ENCODE data around the gene ZC2HC1C. TPM values are rescaled to one million over a fixed set of nuclear protein-coding genes. Genes with fewer than 3 reads are reported as not detected.
A peak's percentile ranks its signal among the peaks of the same experiment; 100 is the strongest.
"Not testable (repeated sequence)": the region's sequence is repeated elsewhere in the genome, so short reads cannot be mapped to it uniquely, and the experiment has no call there.

Gene ZC2HC1C
- total and polyA plus RNA-seq, 2 donors (not counting 1 experiment from before 2014, with no cell fraction given) = 0.90 to 1.8 TPM

GRCh38 chr14:75126121-75126544 is 56.7 kb downstream of the ZC2HC1C start:
- TF ChIP-seq EZH2 (IDR thresholded peaks at IDR 0.05; ENCODE audit: low read length, missing control alignments) (no peak), CTCF (conservative IDR thresholded peaks at IDR 0.05 in 1 of 2, IDR thresholded peaks at IDR 0.05 in 1 of 2; ENCODE audit: low read depth in 1 of 2, low read length in 2 of 2) (no peak)
- no peaks in the 10 kb centered on the region for H3K36me3 ChIP-seq (ENCODE audit: control insufficient read depth, insufficient read depth, low read length)
- H3K4me1 ChIP-seq (ENCODE audit: control insufficient read depth, extremely low read depth, insufficient read depth, low read length) = peaks cover 4% of the 10 kb centered on the region
- no peaks in the 10 kb centered on the region for H4K20me1 ChIP-seq (ENCODE audit: control insufficient read depth, extremely low read depth, insufficient read depth, low read length)
- DNase-seq (ENCODE audit: low read depth in 2 of 2) = peak; percentile 2 to 3
- H3K27ac ChIP-seq (ENCODE audit: insufficient read depth, low read length) = peak overlapping the region; percentile 88
- peak overlapping the region; percentile 94 for H3K9ac ChIP-seq (ENCODE audit: insufficient read depth, low read length)
- H3K79me2 ChIP-seq (ENCODE audit: control insufficient read depth, insufficient read depth, low read length) = peaks cover 11% of the 10 kb centered on the region
- H3K9me3 ChIP-seq (ENCODE audit: control insufficient read depth, insufficient read depth, low read depth, low read length) = no peaks in the 10 kb centered on the region
- H2AFZ ChIP-seq (ENCODE audit: low read length) = no peak overlapping the region
- H3K4me3 ChIP-seq (replicated peaks in 1 of 4; ENCODE audit: control extremely low read depth in 1 of 4, insufficient read depth in 1 of 4, low read depth in 3 of 4, low read length in 4 of 4) = peak overlapping the region; percentile 66 to 92 (median 76)
- H3K4me2 ChIP-seq (ENCODE audit: extremely low read depth, insufficient read depth, low read length) = peak overlapping the region; percentile 97
- no peaks in the 10 kb centered on the region for H3K27me3 ChIP-seq (ENCODE audit: control insufficient read depth, insufficient read depth, low read length)

- Histone ChIP-seq H3K4me1 (ENCODE audit: control insufficient read depth, extremely low read depth, insufficient read depth, low read length) (peaks cover 4% of the 10 kb centered on the region), H3K4me3 (replicated peaks in 1 of 4; ENCODE audit: control extremely low read depth in 1 of 4, insufficient read depth in 1 of 4, low read depth in 3 of 4, low read length in 4 of 4) (peak within 1 kb of the TSS; percentile 66 to 92 (median 76)), H3K27ac (ENCODE audit: insufficient read depth, low read length) (peak within 1 kb of the TSS; percentile 88), H3K79me2 (ENCODE audit: control insufficient read depth, insufficient read depth, low read length) (peaks cover 11% of the 10 kb centered on the region), H3K4me2 (ENCODE audit: extremely low read depth, insufficient read depth, low read length) (peak within 1 kb of the TSS; percentile 97), H2AFZ (ENCODE audit: low read length) (peak within 1 kb of the TSS; percentile 90), H3K27me3 (ENCODE audit: control insufficient read depth, insufficient read depth, low read length) (no peaks in the 10 kb centered on the region), H4K20me1 (ENCODE audit: control insufficient read depth, extremely low read depth, insufficient read depth, low read length) (no peaks in the 10 kb centered on the region), H3K36me3 (ENCODE audit: control insufficient read depth, insufficient read depth, low read length) (no peaks in the 10 kb centered on the region), H3K9ac (ENCODE audit: insufficient read depth, low read length) (peak within 1 kb of the TSS; percentile 94), H3K9me3 (ENCODE audit: control insufficient read depth, insufficient read depth, low read depth, low read length) (no peaks in the 10 kb centered on the region)
- TF ChIP-seq EZH2 (IDR thresholded peaks at IDR 0.05; ENCODE audit: low read length, missing control alignments) (no peak), CTCF (conservative IDR thresholded peaks at IDR 0.05 in 1 of 2, IDR thresholded peaks at IDR 0.05 in 1 of 2; ENCODE audit: low read depth in 1 of 2, low read length in 2 of 2) (no peak)
- peak; percentile 86 to 89 for DNase-seq (ENCODE audit: low read depth in 2 of 2)
Measured at GRCh38 chr14:75126679-75127473, 57.4 kb downstream of the ZC2HC1C start, which contains the start of gene NEK9. TSS of gene NEK9 (minus strand) at chr14:75127048. CDS start at chr14:75126921, 127 bp downstream.

- not testable (repeated sequence) for DNase-seq (ENCODE audit: low read depth in 2 of 2); H3K9me3 ChIP-seq (ENCODE audit: control insufficient read depth, insufficient read depth, low read depth, low read length); H3K4me1 ChIP-seq (ENCODE audit: control insufficient read depth, extremely low read depth, insufficient read depth, low read length); H4K20me1 ChIP-seq (ENCODE audit: control insufficient read depth, extremely low read depth, insufficient read depth, low read length); H3K27me3 ChIP-seq (ENCODE audit: control insufficient read depth, insufficient read depth, low read length); H3K36me3 ChIP-seq (ENCODE audit: control insufficient read depth, insufficient read depth, low read length)
- Histone ChIP-seq H3K79me2 (ENCODE audit: control insufficient read depth, insufficient read depth, low read length) (peaks cover 11% of the 10 kb centered on the region), H3K9ac (ENCODE audit: insufficient read depth, low read length) (peak overlapping the region; percentile 94), H3K4me2 (ENCODE audit: extremely low read depth, insufficient read depth, low read length) (peak overlapping the region; percentile 97), H3K4me3 (replicated peaks in 1 of 4; ENCODE audit: control extremely low read depth in 1 of 4, insufficient read depth in 1 of 4, low read depth in 3 of 4, low read length in 4 of 4) (peak overlapping the region; percentile 66 to 92 (median 76)), H2AFZ (ENCODE audit: low read length) (peak overlapping the region; percentile 90), H3K27ac (ENCODE audit: insufficient read depth, low read length) (peak overlapping the region; percentile 88)
Measured at GRCh38 chr14:75127474-75127820, 58.0 kb downstream of the ZC2HC1C start.
